Measurements from ENCODE around the gene BBOX1. TPM values are rescaled to one million over a fixed set of nuclear protein-coding genes. Genes with fewer than 3 reads are reported as not detected.

BBOX1 gene
- polyA plus RNA-seq, 2 of the 4 experiments (the other 2 are of a cell fraction), result not detected

DNA sequence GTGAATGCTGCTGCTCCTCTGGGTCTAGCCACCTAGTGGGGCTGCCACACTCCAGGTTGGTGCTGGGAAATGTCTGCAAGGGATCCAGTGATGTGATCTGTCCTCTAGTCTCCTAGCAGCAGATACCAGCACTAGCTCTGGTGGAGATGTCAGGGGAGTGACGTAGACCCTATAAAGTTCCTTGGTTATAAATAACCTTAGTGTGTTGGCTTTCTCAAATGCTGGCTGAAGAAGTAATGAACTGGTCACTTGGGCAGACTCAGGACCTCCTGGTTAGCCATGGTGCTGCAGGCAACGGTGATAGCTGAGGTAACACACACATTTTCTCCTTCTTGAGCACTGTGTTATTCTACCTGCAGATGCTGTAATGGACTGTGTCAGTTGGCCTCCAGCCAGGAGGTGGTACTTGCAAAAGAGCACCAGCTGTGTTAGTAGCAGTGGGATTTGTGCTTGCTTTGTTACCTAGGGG, 35.5 kb downstream of the BBOX1 start:
- H3K27ac ChIP-seq, result no peak overlapping the region
- ChIA-PET POLR2A (no interaction called here), CTCF (no interaction called here)
- no peak for FAIRE-seq
- no peak overlapping the region for H3K4me2 ChIP-seq
- no peak for DNase-seq (ENCODE audit: low read depth in 1 of 2, low spot score in 1 of 2)
- WGBS (ENCODE audit: missing lambda C conversion rate), result 8% methylated on average over 2 of the region's 2 CpGs
- H3K4me3 ChIP-seq, result no peak overlapping the region
- no peaks in the 10 kb centered on the region for H3K4me1 ChIP-seq
- ATAC-seq, result no peak; a peak in 2 of 6 replicates
- no peaks in the 10 kb centered on the region for H3K9me3 ChIP-seq
- no peak for TF ChIP-seq HOXA7 (CRISPR knock-in tag; IDR thresholded peaks at IDR 0.05)
- TF ChIP-seq CBX8 (IDR thresholded peaks at IDR 0.05), result no peak
- no peak for TF ChIP-seq JUNB (IDR thresholded peaks at IDR 0.05)
- no peak for TF ChIP-seq ESRRA (IDR thresholded peaks at IDR 0.05; ENCODE audit: borderline replicate concordance, low read length)
- no peak for TF ChIP-seq ELK1 (IDR thresholded peaks at IDR 0.05; ENCODE audit: low read depth, low read length)

DNA sequence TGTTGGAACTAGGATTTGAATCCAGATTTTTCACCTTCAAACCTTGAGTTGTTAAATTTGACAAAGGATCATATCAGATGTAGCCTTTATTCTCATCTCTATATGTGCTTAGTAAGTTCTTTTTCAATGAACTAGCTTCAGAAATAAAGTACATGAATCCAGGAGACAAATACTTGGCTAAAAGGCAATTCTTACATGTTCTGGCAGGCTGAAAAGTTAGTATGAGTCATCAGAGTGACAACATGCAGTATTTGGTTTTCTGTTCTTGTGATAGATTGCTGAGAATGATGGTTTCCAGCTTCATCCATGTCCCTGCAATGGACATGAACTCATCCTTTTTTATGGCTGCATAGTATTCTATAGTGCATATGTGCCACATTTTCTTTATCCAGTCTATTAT, 40.4 kb downstream of the BBOX1 start:
- ChIA-PET CTCF (no interaction called here), POLR2A (no interaction called here)
- Histone ChIP-seq H3K4me3 (no peak overlapping the region), H3K9me3 (no peaks in the 10 kb centered on the region), H3K4me1 (no peaks in the 10 kb centered on the region), H3K4me2 (no peak overlapping the region), H3K27ac (no peak overlapping the region)
- DNase-seq (ENCODE audit: low read depth in 1 of 2, low spot score in 1 of 2), result no peak
- FAIRE-seq, result no peak
- no peak for TF ChIP-seq FOSL2 (IDR thresholded peaks at IDR 0.05)
- peak; percentile 34; the same call in 1 of the 2 replicates for TF ChIP-seq FOSL2 (CRISPR knock-in tag; IDR thresholded peaks at IDR 0.05)
- no peak for TF ChIP-seq REST (IDR thresholded peaks at IDR 0.05)
- no peak for ATAC-seq

DNA sequence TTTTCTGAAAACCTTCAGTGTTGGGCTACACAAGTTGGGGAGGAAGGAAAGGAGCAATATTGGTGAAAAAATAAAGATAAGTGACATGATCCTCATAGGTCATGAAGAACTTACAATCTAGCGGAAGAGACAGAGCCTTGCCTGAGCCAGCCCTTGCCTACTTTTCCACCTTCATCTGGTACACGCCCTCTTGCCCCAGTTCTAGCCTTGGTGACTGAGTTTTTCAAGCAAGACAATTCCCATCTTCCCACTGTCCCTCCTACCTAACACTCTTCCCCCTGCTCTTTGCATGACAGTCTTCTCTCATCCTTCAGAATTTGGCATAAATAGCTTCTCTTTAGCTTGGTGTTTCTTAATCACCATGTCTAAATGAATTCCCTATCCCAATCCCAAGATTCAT, 42.6 kb downstream of the BBOX1 start:
- CTCF ChIA-PET, result no interaction called here

GRCh38 chr11:27083782-27084181, 43.2 kb downstream of the BBOX1 start:
- POLR2A ChIA-PET, result no interaction called here
- H3K4me3 ChIP-seq, result no peak overlapping the region
- FAIRE-seq, result no peak
- no peak for ATAC-seq
- CTCF ChIA-PET, result no interaction called here
- H3K9me3 ChIP-seq, result no peaks in the 10 kb centered on the region
- H3K4me1 ChIP-seq, result no peaks in the 10 kb centered on the region
- DNase-seq (ENCODE audit: low read depth in 1 of 2, low spot score in 1 of 2), result no peak
- H3K27ac ChIP-seq, result no peak overlapping the region
- no peak overlapping the region for H3K4me2 ChIP-seq
- TF ChIP-seq SMC3 (IDR thresholded peaks at IDR 0.05), result no peak
- no peak for TF ChIP-seq RNF2 (IDR thresholded peaks at IDR 0.05; ENCODE audit: borderline replicate concordance, low read depth)
- no peak for TF ChIP-seq EP300 (IDR thresholded peaks at IDR 0.05)
- TF ChIP-seq TFCP2L1 (CRISPR knock-in tag; IDR thresholded peaks at IDR 0.05), result no peak
- no peak for TF ChIP-seq TP53 (CRISPR knock-in tag; IDR thresholded peaks at IDR 0.05)
- no peak for TF ChIP-seq HOXB13 (CRISPR knock-in tag; IDR thresholded peaks at IDR 0.05; ENCODE audit: low read depth)
- TF ChIP-seq MYC (IDR thresholded peaks at IDR 0.05; ENCODE audit: borderline replicate concordance, low read length), result no peak
- TF ChIP-seq ELK1 (IDR thresholded peaks at IDR 0.05; ENCODE audit: low read depth, low read length), result no peak
- no peak for TF ChIP-seq ZSCAN20 (CRISPR knock-in tag; IDR thresholded peaks at IDR 0.05)
- TF ChIP-seq KDM1A (IDR thresholded peaks at IDR 0.05; ENCODE audit: low read depth), result no peak
- no peak for TF ChIP-seq KDM5A (IDR thresholded peaks at IDR 0.05)
- no peak for TF ChIP-seq POLR2AphosphoS2 (conservative IDR thresholded peaks at IDR 0.05; ENCODE audit: low read length)
- TF ChIP-seq, protein P1, sequence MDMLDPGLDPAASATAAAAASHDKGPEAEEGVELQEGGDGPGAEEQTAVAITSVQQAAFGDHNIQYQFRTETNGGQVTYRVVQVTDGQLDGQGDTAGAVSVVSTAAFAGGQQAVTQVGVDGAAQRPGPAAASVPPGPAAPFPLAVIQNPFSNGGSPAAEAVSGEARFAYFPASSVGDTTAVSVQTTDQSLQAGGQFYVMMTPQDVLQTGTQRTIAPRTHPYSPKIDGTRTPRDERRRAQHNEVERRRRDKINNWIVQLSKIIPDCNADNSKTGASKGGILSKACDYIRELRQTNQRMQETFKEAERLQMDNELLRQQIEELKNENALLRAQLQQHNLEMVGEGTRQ (IDR thresholded peaks at IDR 0.05), result no peak
- TF ChIP-seq, protein P2, sequence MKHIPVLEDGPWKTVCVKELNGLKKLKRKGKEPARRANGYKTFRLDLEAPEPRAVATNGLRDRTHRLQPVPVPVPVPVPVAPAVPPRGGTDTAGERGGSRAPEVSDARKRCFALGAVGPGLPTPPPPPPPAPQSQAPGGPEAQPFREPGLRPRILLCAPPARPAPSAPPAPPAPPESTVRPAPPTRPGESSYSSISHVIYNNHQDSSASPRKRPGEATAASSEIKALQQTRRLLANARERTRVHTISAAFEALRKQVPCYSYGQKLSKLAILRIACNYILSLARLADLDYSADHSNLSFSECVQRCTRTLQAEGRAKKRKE (CRISPR knock-in tag; IDR thresholded peaks at IDR 0.05; ENCODE audit: low read depth), result no peak
- no peak for TF ChIP-seq FOSL2 (IDR thresholded peaks at IDR 0.05)
- no peak for TF ChIP-seq FOSL2 (CRISPR knock-in tag; IDR thresholded peaks at IDR 0.05)
- TF ChIP-seq ZNF302 (CRISPR knock-in tag; IDR thresholded peaks at IDR 0.05), result no peak
- no peak for TF ChIP-seq HDAC2 (IDR thresholded peaks at IDR 0.05)

More for the DNA sequence above, 42.6 kb downstream of the BBOX1 start:
- Histone ChIP-seq H3K4me1 (no peaks in the 10 kb centered on the region), H3K4me3 (no peak overlapping the region), H3K27ac (no peak overlapping the region), H3K9me3 (no peaks in the 10 kb centered on the region), H3K4me2 (no peak overlapping the region)
- POLR2A ChIA-PET, result no interaction called here
- ATAC-seq, result no peak
- no peak for TF ChIP-seq CBX8 (IDR thresholded peaks at IDR 0.05)
- TF ChIP-seq MAX (IDR thresholded peaks at IDR 0.05), result no peak
- TF ChIP-seq FOXS1 (CRISPR knock-in tag; IDR thresholded peaks at IDR 0.05), result no peak
- TF ChIP-seq HOXB13 (CRISPR knock-in tag; IDR thresholded peaks at IDR 0.05; ENCODE audit: low read depth), result no peak
- DNase-seq (ENCODE audit: low read depth in 1 of 2, low spot score in 1 of 2), result no peak
- WGBS (ENCODE audit: missing lambda C conversion rate), result 32% methylated on average over 2 of the region's 2 CpGs
- no peak for FAIRE-seq
